Measurements from ENCODE around the gene SSX3.
"Not testable (repeated sequence)": the region's sequence is repeated elsewhere in the genome, so short reads cannot be mapped to it uniquely, and the experiment has no call there.

DNA sequence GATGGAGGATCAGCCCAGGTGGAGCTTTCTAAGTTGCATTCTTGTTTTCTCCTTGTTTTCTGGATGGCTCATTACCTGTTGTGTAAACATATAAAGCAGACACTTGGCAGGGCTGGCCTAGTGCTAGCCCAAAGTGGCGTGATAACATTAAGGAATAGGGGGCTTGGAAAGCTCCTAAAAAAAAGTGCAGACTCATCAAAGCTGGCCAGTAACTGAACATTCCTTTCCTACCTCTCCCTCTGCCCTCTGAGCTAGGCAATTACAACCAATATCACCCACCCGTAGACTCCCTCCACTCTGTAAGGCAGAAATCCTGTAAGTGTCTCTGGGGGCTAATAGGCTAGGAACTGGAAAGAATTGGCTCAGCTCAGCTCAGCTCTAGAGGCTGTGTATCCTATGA is 42.5 kb downstream of the SSX3 start:
- TF ChIP-seq, protein P1, sequence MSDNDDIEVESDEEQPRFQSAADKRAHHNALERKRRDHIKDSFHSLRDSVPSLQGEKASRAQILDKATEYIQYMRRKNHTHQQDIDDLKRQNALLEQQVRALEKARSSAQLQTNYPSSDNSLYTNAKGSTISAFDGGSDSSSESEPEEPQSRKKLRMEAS (CRISPR knock-in tag; IDR thresholded peaks at IDR 0.05): not testable (repeated sequence)
- not testable (repeated sequence) for TF ChIP-seq CTCF (IDR thresholded peaks at IDR 0.05); E2F5 (CRISPR knock-in tag; IDR thresholded peaks at IDR 0.05); SP1 (CRISPR knock-in tag; conservative IDR thresholded peaks at IDR 0.05); TEAD4 (CRISPR knock-in tag; IDR thresholded peaks at IDR 0.05); GABPB1 (CRISPR knock-in tag; IDR thresholded peaks at IDR 0.05); ZNF121 (CRISPR knock-in tag; IDR thresholded peaks at IDR 0.05); CREB1 (CRISPR knock-in tag; IDR thresholded peaks at IDR 0.05); CREM (CRISPR knock-in tag; IDR thresholded peaks at IDR 0.05); ESRRA (CRISPR knock-in tag; IDR thresholded peaks at IDR 0.05; ENCODE audit: borderline replicate concordance); ZBTB21 (CRISPR knock-in tag; IDR thresholded peaks at IDR 0.05; ENCODE audit: borderline replicate concordance); ZNF512 (CRISPR knock-in tag; IDR thresholded peaks at IDR 0.05; ENCODE audit: borderline replicate concordance); MYBL2 (CRISPR knock-in tag; IDR thresholded peaks at IDR 0.05)

Data from WTC11 (cell line).